ENCODE results near the gene TBC1D2. TPM values are rescaled to one million over a fixed set of nuclear protein-coding genes. Genes with fewer than 3 reads are reported as not detected.
A peak's percentile ranks its signal among the peaks of the same experiment; 100 is the strongest.
"Not testable (repeated sequence)": the region's sequence is repeated elsewhere in the genome, so short reads cannot be mapped to it uniquely, and the experiment has no call there.

The TBC1D2 gene
- total RNA-seq, 2 experiments from 2014 or later, result 3.1 to 5.5 TPM

- CTCF ChIA-PET (ENCODE audit: unreplicated experiment); H3K9me3 ChIP-seq (ENCODE audit: low read length); H3K4me2 ChIP-seq (ENCODE audit: low read length); H3K79me2 ChIP-seq (ENCODE audit: insufficient read depth, low read depth, low read length); H3K36me3 ChIP-seq (ENCODE audit: insufficient read depth, low read length); intact Hi-C loops (cut with micrococcal nuclease; ENCODE audit: unreplicated experiment); DNase-seq (ENCODE audit: low spot score); H3K9me2 ChIP-seq (ENCODE audit: insufficient read depth, low read length); H3K4me1 ChIP-seq (ENCODE audit: insufficient read depth, low read length, poor library complexity, severe bottlenecking); H2AFZ ChIP-seq (ENCODE audit: low read length); H3K27ac ChIP-seq (ENCODE audit: low read depth, low read length, poor library complexity, severe bottlenecking); H4K20me1 ChIP-seq (ENCODE audit: insufficient read depth, low read length); POLR2A ChIA-PET; H3K4me3 ChIP-seq (ENCODE audit: low read depth, low read length, poor library complexity, severe bottlenecking); BruUV-seq (replicated peaks): not testable (repeated sequence)
Measured at GRCh38 chr9:98267556-98267955, 12.1 kb upstream of the TBC1D2 start.

GRCh38 chr9:98264516-98264915 is 9.1 kb upstream of the TBC1D2 start:
- POLR2A ChIA-PET, result interaction anchor here (0.6 kb wide), 1 partner anchor 497 kb away, joined by 3 read pairs; no protein-coding TSS in a partner anchor
- H3K4me1 ChIP-seq (ENCODE audit: insufficient read depth, low read length, poor library complexity, severe bottlenecking), result no peaks in the 10 kb centered on the region
- no peak overlapping the region for H3K27ac ChIP-seq (ENCODE audit: low read depth, low read length, poor library complexity, severe bottlenecking)
- no peaks in the 10 kb centered on the region for H3K9me3 ChIP-seq (ENCODE audit: low read length)
- BruUV-seq (replicated peaks), result no TSS peak
- H3K9me2 ChIP-seq (ENCODE audit: insufficient read depth, low read length), result no peaks in the 10 kb centered on the region
- no peak for TF ChIP-seq CTCF (conservative IDR thresholded peaks at IDR 0.05; ENCODE audit: low read length)
- no peak for TF ChIP-seq EZH2phosphoT487 (IDR thresholded peaks at IDR 0.05; ENCODE audit: borderline replicate concordance, low read depth, low read length)
- DNase-seq (ENCODE audit: low spot score), result no peak
- H3K79me2 ChIP-seq (ENCODE audit: insufficient read depth, low read depth, low read length), result no peaks in the 10 kb centered on the region
- no peaks in the 10 kb centered on the region for H3K36me3 ChIP-seq (ENCODE audit: insufficient read depth, low read length)
- no peak overlapping the region for H2AFZ ChIP-seq (ENCODE audit: low read length)
- H3K4me2 ChIP-seq (ENCODE audit: low read length), result no peak overlapping the region
- no peak overlapping the region for H3K4me3 ChIP-seq (ENCODE audit: low read depth, low read length, poor library complexity, severe bottlenecking)
- CTCF ChIA-PET (ENCODE audit: unreplicated experiment), result no interaction called here
- intact Hi-C loops (cut with micrococcal nuclease; ENCODE audit: unreplicated experiment), result loop anchor here (5.0 kb wide), 1 partner anchor 147 kb away; the partner anchor contains the start of gene TRIM14
- no peaks in the 10 kb centered on the region for H4K20me1 ChIP-seq (ENCODE audit: insufficient read depth, low read length)

- TF ChIP-seq CTCF (conservative IDR thresholded peaks at IDR 0.05; ENCODE audit: low read length), result peak; percentile 99
- no peak for TF ChIP-seq EZH2phosphoT487 (IDR thresholded peaks at IDR 0.05; ENCODE audit: borderline replicate concordance, low read depth, low read length)
- intact Hi-C loops (cut with micrococcal nuclease; ENCODE audit: unreplicated experiment), result loop anchor here (1.0 to 5.0 kb wide), 4 partner anchors 58 to 340 kb away; partner anchors contain the start of gene TRIM14
- Histone ChIP-seq H3K9me3 (ENCODE audit: low read length) (no peaks in the 10 kb centered on the region), H3K4me1 (ENCODE audit: insufficient read depth, low read length, poor library complexity, severe bottlenecking) (no peaks in the 10 kb centered on the region), H3K4me2 (ENCODE audit: low read length) (no peak overlapping the region), H2AFZ (ENCODE audit: low read length) (no peak overlapping the region), H3K27ac (ENCODE audit: low read depth, low read length, poor library complexity, severe bottlenecking) (no peak overlapping the region), H4K20me1 (ENCODE audit: insufficient read depth, low read length) (no peaks in the 10 kb centered on the region), H3K9me2 (ENCODE audit: insufficient read depth, low read length) (no peaks in the 10 kb centered on the region), H3K4me3 (ENCODE audit: low read depth, low read length, poor library complexity, severe bottlenecking) (no peak overlapping the region), H3K79me2 (ENCODE audit: insufficient read depth, low read depth, low read length) (no peaks in the 10 kb centered on the region), H3K36me3 (ENCODE audit: insufficient read depth, low read length) (no peaks in the 10 kb centered on the region)
- no TSS peak for BruUV-seq (replicated peaks)
- DNase-seq (ENCODE audit: low spot score), result peak; percentile 84
- ChIA-PET CTCF (ENCODE audit: unreplicated experiment) (no interaction called here), POLR2A (no interaction called here)
Measured at GRCh38 chr9:98263482-98264357, 8.3 kb upstream of the TBC1D2 start.
